KOPT-K1 (cell line): ENCODE data around the gene DNAH6.

Source experiments
- H3K27ac ChIP-seq: fragments of 200-600 bp; sonication (generic); 2 replicates; pipeline ENCODE4 v1.5.1; 2016; ENCODE audit warnings: antibody characterized with exemption, mild to moderate bottlenecking, low read depth, low read length; ENCODE audit not compliant: poor library complexity, severe bottlenecking
- H3K36me3 ChIP-seq: fragments of 200-600 bp; sonication (generic); 2 replicates; pipeline ENCODE4 v1.5.1; 2017; ENCODE audit warnings: antibody characterized with exemption, mild to moderate bottlenecking, low read length, moderate library complexity; ENCODE audit not compliant: insufficient read depth
- H3K9me3 ChIP-seq: fragments of 200-600 bp; sonication (generic); 2 replicates; pipeline ENCODE4 v1.5.1; 2017; ENCODE audit warnings: antibody characterized with exemption, low read length, mild to moderate bottlenecking; ENCODE audit not compliant: insufficient read depth, poor library complexity, severe bottlenecking

Gene DNAH6

GRCh38 chr2:84717302-84717701 lies 201.0 kb downstream of the DNAH6 start:
- Histone ChIP-seq H3K27ac (no peak overlapping the region), H3K9me3 (no peaks in the 10 kb centered on the region), H3K36me3 (no peaks in the 10 kb centered on the region)

- no peaks in the 10 kb centered on the region for H3K36me3 ChIP-seq
- H3K9me3 ChIP-seq: no peaks in the 10 kb centered on the region
- no peak overlapping the region for H3K27ac ChIP-seq
Measured at GRCh38 chr2:84719434-84719833, 203.1 kb downstream of the DNAH6 start.

- no peak overlapping the region for H3K27ac ChIP-seq
- H3K36me3 ChIP-seq: no peaks in the 10 kb centered on the region
- no peaks in the 10 kb centered on the region for H3K9me3 ChIP-seq
Measured at GRCh38 chr2:84723831-84724230, 207.5 kb downstream of the DNAH6 start.

GRCh38 chr2:84725717-84726116 lies 209.4 kb downstream of the DNAH6 start:
- Histone ChIP-seq H3K9me3 (no peaks in the 10 kb centered on the region), H3K27ac (no peak overlapping the region)

DNA sequence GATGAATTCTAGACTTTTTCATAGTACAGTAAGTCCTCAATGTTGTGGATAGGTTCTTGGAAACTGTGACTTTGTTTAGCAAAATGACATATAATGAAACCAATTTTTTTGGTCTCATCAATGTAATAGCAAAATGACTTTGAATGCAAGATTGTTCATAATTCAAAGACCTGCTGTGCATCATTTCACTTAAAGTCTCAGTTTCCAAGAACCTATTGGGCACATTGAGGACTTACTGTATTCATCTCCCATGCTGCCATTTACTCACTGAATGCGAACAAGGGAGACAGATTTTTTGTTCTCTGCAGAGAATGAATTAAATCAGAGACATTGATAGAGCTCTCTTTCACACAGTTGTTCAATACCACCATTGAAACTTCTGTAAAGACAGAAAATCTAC lies 211.0 kb downstream of the DNAH6 start:
- Histone ChIP-seq H3K9me3 (no peaks in the 10 kb centered on the region), H3K36me3 (no peaks in the 10 kb centered on the region), H3K27ac (no peak overlapping the region)

More at GRCh38 chr2:84725717-84726116, 209.4 kb downstream of the DNAH6 start:
- no peaks in the 10 kb centered on the region for H3K36me3 ChIP-seq

DNA sequence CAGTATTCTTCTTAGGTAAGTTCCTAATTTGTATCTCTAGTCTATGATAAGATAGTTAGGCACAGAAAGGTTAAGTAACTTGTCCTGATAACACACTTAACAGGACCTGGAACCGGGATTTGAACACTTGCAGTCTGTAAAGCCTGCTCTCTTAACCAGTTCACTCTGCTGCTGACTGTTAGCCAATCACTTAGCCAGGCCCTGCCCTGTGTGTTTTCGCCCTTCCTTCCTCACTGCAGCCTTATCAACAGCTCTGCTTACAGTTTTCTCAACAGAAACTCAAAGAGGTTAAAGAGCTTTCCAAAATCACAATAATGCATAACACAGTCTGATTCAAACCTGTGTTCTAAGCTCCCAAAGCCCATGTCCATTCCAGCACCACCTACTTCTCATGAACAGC lies 212.9 kb downstream of the DNAH6 start:
- H3K36me3 ChIP-seq: no peaks in the 10 kb centered on the region
- no peak overlapping the region for H3K27ac ChIP-seq
- no peaks in the 10 kb centered on the region for H3K9me3 ChIP-seq

DNA sequence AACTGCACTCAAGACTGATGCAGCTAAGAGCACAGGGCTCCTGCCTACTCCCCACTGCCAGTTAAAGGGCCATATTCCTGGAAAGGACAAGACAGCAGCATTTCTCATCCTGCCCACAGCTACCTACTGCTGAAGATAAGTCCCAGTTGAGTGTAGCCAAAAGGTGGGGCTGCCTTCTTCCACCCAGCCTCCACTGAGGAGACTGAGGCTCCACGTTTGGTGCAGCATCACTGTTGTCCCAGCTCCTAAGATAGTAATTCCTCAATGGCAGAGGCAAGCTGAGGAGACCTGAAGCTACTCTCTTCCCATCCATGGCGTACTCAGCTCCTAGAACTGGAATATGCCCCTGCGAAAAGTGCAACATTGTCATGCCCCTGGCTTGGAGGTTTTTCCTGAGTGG lies 214.9 kb downstream of the DNAH6 start:
- H3K36me3 ChIP-seq: no peaks in the 10 kb centered on the region
- no peak overlapping the region for H3K27ac ChIP-seq
- no peaks in the 10 kb centered on the region for H3K9me3 ChIP-seq

DNA sequence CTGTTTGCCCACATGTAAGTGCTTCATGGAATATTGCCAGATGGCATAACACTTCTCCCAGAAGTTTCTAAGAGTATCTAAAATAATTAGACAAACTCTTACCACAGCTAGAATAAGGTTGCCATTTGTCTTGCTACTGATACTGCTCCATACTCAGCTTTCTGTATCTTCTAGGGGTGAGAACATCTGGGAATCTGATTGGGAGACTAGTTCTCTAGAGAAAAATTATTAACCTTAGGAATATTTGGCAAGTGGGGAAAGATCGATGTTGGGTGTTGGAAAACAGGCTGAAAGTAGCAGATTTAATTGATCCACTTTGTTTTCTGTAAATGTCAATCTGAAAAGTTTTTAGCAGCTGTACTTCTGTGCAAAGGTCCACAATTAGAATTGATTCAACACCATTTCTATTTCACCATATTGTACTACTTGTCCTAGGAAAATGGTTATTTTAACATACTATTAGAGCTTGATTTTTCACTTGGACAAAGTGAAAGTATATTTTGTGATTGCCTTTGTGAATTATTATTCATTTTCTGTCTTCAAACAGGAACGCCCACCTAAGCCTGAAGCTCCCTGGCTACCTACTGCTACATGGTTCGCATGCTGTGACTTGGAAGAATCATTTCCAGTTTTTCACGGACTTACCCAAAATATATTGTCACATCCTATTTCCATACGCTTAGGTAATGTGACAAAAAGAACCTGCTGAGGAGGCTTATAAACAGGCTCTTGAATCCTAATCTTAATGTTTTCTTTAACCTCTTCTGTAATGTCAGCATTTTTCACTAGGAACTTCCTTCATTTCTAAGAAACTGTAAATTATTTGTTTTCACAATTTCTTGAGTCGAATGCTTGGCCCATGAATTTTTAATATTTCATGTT lies 216.8 kb downstream of the DNAH6 start:
- Histone ChIP-seq H3K9me3 (peaks cover 4% of the 10 kb centered on the region), H3K27ac (no peak overlapping the region), H3K36me3 (no peaks in the 10 kb centered on the region)

GRCh38 chr2:84735389-84735788 lies 219.1 kb downstream of the DNAH6 start:
- peaks cover 4% of the 10 kb centered on the region for H3K9me3 ChIP-seq
- H3K27ac ChIP-seq: no peak overlapping the region
- no peaks in the 10 kb centered on the region for H3K36me3 ChIP-seq

DNA sequence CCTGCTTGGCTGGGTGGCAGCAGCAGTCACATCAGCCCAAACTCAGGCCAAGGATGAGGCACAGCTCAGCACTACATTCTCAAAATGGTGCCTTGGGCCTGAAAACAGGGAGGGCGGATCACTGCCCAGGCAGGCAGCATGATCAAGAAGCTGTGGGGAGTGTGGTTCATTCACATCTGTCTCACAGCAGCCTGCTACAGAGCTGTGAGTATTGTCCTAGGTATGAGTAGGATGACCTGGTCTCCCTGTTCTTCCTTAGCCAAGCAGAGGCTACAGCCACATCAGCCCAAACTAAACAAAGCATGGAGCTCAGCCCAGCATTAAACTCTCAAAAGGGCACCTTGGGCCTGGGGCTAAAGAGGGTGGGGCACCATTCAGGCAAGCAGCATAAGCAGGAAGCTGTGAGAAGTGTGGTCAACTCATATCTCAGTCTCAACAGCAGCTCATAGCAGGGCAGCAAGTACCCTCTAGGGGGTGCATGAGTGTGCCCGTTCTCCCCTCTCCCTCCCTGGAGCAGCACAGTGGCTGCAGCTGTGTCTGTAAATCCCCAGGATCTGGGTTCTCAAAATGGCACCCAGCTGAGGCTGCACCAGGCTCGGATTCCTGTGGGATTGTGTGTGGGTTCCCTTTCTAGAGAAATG lies 225.0 kb downstream of the DNAH6 start:
- Histone ChIP-seq H3K27ac (no peak overlapping the region), H3K9me3 (peaks cover 3% of the 10 kb centered on the region), H3K36me3 (no peaks in the 10 kb centered on the region)

DNA sequence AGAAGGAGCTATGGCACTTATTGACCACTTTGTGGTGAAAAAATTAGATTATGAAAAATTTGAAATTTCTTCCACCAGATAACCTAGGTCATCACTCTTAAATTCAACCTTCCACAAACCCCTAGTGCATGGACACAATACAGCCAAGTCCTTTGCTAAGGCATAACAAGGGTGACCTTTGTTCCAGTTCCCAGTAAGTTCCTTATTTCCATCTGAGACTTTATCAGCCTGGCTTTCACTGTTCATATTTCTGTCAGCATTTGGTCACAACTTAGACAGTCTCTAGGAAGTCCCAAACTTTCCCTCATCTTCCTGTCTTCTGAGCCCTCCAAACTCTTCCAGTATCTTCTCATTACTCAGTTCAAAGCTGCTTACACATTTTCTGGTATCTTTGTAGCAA lies 232.0 kb downstream of the DNAH6 start:
- no peaks in the 10 kb centered on the region for H3K36me3 ChIP-seq
- H3K27ac ChIP-seq: no peak overlapping the region
- H3K9me3 ChIP-seq: no peaks in the 10 kb centered on the region

DNA sequence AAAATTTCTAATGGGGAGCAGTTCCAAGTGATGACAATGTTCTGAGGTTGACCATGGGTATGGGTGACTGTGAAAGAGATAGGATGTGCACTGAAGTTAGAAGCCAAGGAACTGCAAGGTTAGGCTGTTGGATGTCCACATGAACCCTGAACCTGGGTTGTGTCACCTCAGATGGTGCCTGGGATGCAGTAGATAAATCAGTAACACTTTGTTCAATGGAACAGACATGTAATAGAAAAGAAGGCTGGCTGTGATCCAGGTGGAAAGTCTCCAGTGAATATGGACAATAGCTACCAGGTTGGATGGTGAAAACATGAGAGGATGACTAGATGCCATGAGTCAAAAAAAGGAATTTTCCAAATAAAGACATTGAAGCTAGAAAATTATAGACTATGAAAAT lies 233.1 kb downstream of the DNAH6 start:
- H3K36me3 ChIP-seq: no peaks in the 10 kb centered on the region
- no peak overlapping the region for H3K27ac ChIP-seq

DNA sequence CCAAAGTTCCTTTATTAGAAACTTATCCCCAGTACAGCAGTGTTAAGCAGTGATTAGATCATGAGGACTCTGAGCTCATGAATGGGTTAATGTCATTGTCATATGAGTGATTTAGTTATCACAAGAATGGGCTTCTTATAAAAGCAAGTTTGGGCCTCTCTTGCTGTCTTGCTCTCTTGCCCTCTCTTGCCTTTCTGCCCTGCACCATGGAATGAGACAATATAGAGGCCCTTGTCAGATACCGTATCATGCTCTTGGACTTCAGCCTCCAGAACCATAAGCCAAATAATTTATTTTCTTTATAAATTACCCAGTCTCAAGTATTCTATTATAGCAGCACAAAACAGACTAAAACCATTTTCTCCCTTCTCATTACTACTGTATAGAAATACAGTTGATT lies 238.8 kb downstream of the DNAH6 start:
- Histone ChIP-seq H3K9me3 (peaks cover 5% of the 10 kb centered on the region), H3K27ac (no peak overlapping the region), H3K36me3 (no peaks in the 10 kb centered on the region)

More for the DNA sequence above, 233.1 kb downstream of the DNAH6 start:
- H3K9me3 ChIP-seq: no peaks in the 10 kb centered on the region

GRCh38 chr2:84757648-84758047 lies 241.3 kb downstream of the DNAH6 start:
- Histone ChIP-seq H3K36me3 (no peaks in the 10 kb centered on the region), H3K27ac (no peak overlapping the region), H3K9me3 (peaks cover 5% of the 10 kb centered on the region)

- H3K36me3 ChIP-seq: no peaks in the 10 kb centered on the region
- H3K9me3 ChIP-seq: peaks cover 10% of the 10 kb centered on the region
- H3K27ac ChIP-seq: no peak overlapping the region
Measured at GRCh38 chr2:84766791-84767190, 250.5 kb downstream of the DNAH6 start.

GRCh38 chr2:84768840-84769239 lies 252.5 kb downstream of the DNAH6 start:
- H3K9me3 ChIP-seq: peaks cover 10% of the 10 kb centered on the region
- H3K36me3 ChIP-seq: no peaks in the 10 kb centered on the region
- no peak overlapping the region for H3K27ac ChIP-seq
